Measurements from ENCODE around the gene FRMPD1.
"Not testable (repeated sequence)": the region's sequence is repeated elsewhere in the genome, so short reads cannot be mapped to it uniquely, and the experiment has no call there.

Gene FRMPD1

DNA sequence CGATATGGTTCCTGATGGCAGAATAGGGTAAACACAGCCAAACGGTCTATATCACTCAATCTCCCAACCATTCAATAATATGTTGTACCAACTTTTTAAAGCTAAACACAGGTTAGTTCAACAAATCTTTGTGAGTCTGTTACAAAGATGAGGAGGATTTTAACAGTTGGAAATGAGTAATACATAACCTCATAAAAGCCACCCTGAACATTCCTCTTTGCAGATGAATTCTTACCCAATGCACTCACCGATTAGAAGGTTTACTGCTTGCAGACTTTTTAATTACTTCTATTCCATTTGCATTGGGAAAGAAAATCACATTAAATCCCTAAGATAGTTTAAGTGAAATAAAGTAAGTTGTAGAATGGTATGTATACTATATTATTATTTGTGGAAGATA is 79.5 kb downstream of the FRMPD1 start:
- in situ Hi-C loops (cut with MboI; ENCODE audit: low sequenced_read_pairs): no loop called here

- in situ Hi-C loops (cut with MboI; ENCODE audit: low sequenced_read_pairs): no loop called here
Observed at GRCh38 chr9:37730839-37731238, 80.1 kb downstream of the FRMPD1 start.

DNA sequence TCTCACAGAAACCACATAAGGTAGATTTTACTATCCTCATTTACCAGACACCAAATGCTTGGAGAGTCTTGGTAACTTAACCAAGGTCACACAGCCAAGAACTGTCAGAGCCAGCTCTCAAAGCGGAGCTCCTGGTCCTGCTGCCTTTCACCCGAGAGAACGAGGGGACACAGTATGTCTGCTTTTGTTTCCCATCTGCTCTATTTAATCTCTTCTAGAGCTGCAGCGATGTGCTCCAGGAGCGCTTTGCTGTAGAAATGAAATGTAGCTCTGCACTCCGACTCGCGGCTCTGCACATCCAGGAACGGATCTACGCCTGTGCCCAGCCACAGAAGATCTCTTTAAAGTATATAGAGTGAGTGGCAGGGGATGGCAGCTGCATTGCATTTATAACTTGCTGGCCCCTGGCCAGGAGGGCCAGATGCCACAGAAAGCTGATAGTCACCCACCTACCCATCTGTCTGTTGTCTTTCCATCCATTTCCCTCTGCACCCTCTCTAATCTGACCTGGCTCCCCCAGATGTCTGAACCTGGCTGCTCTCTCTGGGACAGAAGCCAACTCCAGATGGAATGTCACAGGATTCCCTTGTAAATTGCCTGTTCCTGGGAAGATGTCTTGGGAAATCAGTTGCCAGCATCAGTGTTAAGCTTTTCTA is 81.5 kb downstream of the FRMPD1 start:
- in situ Hi-C loops (cut with MboI; ENCODE audit: low sequenced_read_pairs): no loop called here

GRCh38 chr9:37732952-37733351 is 82.2 kb downstream of the FRMPD1 start:
- in situ Hi-C loops (cut with MboI; ENCODE audit: low sequenced_read_pairs): no loop called here

DNA sequence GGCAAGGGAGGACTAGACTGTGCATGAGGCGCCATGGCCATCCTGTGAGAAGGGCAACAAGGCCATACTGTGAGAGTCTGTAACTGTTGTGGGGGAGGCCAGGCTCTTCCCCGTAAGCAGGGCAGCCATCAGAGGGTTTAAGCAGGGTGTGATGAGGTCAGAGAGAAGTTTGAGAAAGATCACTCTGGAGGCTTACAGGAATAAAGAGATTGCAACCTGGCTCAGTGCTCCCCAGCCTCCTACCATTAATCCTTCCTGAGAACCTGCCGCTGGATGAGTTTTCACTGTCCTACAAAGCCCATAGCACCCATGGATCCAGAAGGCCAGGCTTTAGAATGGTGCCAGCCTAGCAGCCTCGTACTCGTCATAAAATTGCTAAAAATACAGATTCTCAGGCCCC is 88.5 kb downstream of the FRMPD1 start:
- in situ Hi-C loops (cut with MboI; ENCODE audit: low sequenced_read_pairs): no loop called here

- in situ Hi-C loops (cut with MboI; ENCODE audit: low sequenced_read_pairs): no loop called here
Observed at GRCh38 chr9:37740128-37740527, 89.4 kb downstream of the FRMPD1 start.

DNA sequence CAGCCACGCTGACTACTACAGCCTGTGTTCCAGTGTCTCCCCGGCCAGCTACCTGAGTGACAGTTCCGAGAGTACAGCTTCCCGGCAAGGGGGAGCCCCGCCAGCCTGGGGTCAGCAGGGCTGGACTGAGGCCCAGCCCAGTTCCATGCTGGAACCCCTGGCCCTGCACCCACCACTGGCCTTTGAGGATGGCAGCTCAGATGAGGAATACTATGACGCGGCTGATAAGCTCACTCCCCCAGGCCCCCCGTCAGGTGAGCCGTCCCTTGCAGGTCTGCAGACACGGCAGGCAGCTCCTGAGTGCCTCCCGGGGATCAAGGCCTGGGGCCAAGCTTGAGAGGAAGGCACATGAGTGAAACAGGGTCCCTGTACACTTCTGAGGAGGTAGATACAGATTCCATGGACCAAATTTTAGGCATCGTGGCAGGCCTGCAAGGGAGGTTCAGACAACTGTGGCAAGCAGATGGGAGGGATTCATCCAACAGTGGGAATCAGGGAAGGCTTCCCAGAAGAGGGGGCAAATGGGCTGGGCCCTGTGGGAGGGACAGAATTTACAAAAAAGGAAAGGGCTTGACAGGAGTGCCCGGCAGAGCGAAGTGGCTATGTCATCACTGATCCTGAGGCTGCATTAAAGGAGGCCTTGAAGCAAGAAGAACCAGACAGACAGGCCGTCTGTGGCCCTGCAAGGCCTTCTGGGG is 90.0 kb downstream of the FRMPD1 start:
- in situ Hi-C loops (cut with MboI; ENCODE audit: low sequenced_read_pairs): no loop called here

- in situ Hi-C loops (cut with MboI; ENCODE audit: low sequenced_read_pairs): no loop called here
Observed at GRCh38 chr9:37745970-37746369, 95.2 kb downstream of the FRMPD1 start.

GRCh38 chr9:37746448-37747270 is 95.9 kb downstream of the FRMPD1 start:
- in situ Hi-C loops (cut with MboI; ENCODE audit: low sequenced_read_pairs): no loop called here

- in situ Hi-C loops (cut with MboI; ENCODE audit: low sequenced_read_pairs): no loop called here
Observed at GRCh38 chr9:37747271-37747753, 96.6 kb downstream of the FRMPD1 start.

GRCh38 chr9:37749129-37749528 is 98.4 kb downstream of the FRMPD1 start:
- in situ Hi-C loops (cut with MboI; ENCODE audit: low sequenced_read_pairs): no loop called here

DNA sequence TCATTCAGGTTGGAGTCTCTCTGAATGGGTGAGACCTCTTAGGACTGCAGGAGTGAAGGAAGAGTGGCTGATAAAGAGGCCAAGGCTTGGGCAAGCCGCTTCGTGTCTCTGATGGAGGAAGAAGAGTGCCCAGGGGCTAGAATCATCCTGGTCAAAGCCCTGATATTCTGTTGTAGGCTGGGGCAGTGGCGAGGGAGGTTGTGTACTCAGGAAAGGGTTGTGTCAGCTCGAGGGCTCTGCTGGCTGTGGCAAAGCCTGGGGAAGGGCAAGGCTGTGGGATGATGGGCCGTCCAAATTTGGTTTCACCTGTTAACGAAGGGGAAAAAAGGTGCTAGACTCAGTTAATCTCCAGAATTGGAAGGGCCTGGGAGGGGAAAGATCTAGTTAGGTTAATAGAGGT is 100.4 kb downstream of the FRMPD1 start:
- in situ Hi-C loops (cut with MboI; ENCODE audit: low sequenced_read_pairs): no loop called here

DNA sequence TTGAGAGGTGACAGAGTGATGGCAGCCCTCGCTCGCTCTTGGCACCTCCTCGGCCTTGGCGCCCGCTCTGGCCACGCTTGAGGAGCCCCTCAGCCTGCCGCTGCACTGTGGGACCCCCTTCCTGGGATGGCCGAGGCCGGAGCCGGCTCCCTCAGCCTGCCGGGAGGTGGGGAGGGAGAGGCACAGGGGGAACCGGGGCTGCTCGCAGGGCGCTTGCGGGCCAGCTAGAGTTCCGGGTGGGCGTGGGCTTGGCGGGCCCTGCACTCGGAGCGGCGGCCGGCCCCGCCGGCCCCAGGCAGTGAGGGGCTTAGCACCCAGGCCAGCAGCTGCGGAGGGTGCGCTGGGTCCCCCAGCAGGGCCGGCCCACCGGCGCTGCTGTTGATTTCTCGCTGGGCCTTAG is 101.0 kb downstream of the FRMPD1 start:
- in situ Hi-C loops (cut with MboI; ENCODE audit: low sequenced_read_pairs): not testable (repeated sequence)

- in situ Hi-C loops (cut with MboI; ENCODE audit: low sequenced_read_pairs): not testable (repeated sequence)
Observed at GRCh38 chr9:37752112-37752511, 101.4 kb downstream of the FRMPD1 start.

DNA sequence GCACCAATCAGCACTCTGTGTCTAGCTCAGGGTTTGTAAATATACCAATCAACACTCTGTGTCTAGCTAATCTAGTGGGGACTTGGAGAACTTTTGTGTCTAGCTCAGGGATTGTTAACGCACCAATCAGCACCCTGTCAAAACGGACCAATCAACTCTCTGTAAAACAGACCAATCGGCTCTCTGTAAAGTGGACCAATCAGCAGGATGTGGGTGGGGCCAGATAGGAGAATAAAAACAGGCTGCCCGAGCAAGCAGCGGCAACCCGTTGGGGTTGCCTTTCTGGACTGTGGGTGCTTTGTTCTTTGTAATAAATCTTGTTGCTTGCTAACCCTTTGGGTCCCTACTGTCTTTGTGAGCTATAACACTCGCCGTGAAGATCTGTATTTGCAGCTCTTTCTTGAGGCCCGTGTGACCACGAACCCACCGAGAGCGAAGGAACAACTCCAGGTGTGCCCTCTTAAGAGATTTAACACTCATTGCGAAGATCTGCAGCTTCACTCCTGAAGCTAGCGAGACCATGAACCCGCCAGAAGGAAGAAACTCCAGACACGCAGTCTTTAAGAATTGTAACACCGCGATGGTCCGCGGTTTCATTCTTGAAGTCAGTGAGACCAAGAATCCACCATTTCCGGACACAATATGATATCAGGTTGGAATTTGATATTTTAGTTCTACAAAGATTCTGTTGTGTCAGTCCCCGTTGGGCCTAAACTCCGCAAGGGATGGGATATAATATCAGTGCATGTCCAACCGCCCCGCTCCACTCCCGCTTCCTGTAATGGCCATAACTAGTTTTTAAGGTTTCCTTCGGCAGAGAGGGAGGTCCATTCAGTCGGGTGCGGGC is 102.1 kb downstream of the FRMPD1 start:
- in situ Hi-C loops (cut with MboI; ENCODE audit: low sequenced_read_pairs): no loop called here

DNA sequence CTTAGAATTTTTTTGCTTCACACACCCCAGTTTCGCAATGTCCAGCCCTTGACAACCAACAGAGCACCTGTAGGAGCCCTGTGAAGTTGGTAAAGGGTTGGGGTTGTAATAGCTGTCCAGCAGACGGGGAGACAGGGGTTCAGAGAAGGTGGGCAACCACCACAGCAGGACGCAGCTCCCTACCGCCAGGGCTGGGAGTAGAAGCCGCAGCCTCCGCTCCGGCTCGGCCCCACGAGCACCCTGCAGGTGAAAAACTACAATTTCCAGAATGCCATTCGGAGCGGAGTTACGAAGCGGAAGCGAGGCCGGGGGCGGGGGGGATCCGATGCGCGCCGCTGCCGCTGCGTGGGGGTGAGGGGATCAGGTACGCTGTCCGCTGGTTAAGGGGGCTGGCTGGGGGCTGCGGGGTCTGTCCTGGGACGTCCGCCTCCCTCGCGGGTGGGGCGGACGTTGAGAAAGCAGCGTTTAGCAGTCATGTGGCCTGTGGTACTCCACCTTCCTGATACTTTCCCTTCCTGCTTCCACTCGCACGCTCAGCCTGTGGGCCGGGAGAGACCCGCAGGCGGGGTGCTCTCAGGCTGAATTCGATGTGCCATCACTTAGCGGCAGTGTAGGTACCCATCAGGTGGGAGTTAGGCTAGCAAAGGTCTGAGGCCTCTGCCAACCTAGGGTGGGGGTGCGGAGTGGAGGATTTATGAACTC is 102.9 kb downstream of the FRMPD1 start, which contains the start of gene TRMT10B:
Gene TRMT10B (plus strand): TSS at position 317 of the 702 bp plus-strand sequence. CDS start 8,127 bp downstream, outside the sequence.
- in situ Hi-C loops (cut with MboI; ENCODE audit: low sequenced_read_pairs): no loop called here

- in situ Hi-C loops (cut with MboI; ENCODE audit: low sequenced_read_pairs): no loop called here
Observed at GRCh38 chr9:37758747-37759146, 108.0 kb downstream of the FRMPD1 start.

- in situ Hi-C loops (cut with MboI; ENCODE audit: low sequenced_read_pairs): no loop called here
Observed at GRCh38 chr9:37760416-37761161, 109.8 kb downstream of the FRMPD1 start.

DNA sequence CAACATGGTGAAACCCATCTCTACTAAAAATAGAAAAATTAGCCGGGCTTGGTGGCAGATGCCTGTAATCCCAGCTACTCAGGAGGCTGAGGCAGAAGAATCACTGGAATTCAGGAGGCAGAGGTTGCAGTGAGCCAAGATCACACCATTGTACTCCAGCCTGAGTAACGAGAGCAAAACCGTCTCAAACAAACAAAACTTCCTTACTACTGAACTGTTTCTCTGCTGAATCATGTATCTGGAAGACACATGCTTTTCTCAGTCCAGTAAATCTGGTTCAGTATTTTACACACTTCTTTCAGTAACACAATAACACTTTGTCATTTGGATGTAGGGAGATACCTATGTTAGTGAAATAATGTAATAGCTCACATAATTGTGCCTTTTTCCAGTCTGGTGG is 110.8 kb downstream of the FRMPD1 start:
- in situ Hi-C loops (cut with MboI; ENCODE audit: low sequenced_read_pairs): no loop called here

Data from hTERT RPE-1 (cell line).